Neural progenitor cell (in vitro differentiated cells): ENCODE data around the gene RAD51B. TPM values are rescaled to one million over a fixed set of nuclear protein-coding genes. Genes with fewer than 3 reads are reported as not detected.

Source experiments
- DNase-seq: peaks from one replicate; pipeline ENCODE4 v3.0.0-alpha.2; 2016; ENCODE audit warnings: low spot score
- H2AFZ ChIP-seq: fragments of 200-600 bp; sonication (generic); replicated peaks from 2 replicates; pipeline ENCODE4 v1.6.1; 2016; ENCODE audit warnings: antibody characterized with exemption
- H3F3A ChIP-seq: fragments of 200-600 bp; sonication (generic); 2 replicates; pipeline ENCODE4 v1.6.1; 2016; ENCODE audit warnings: antibody characterized with exemption, low read depth
- H3K27ac ChIP-seq: fragments of 200-600 bp; sonication (generic); 2 replicates; pipeline ENCODE4 v1.5.1; 2016; ENCODE audit warnings: mild to moderate bottlenecking
- H3K27me3 ChIP-seq: fragments of 200-600 bp; sonication (generic); 2 replicates; pipeline ENCODE4 v1.6.1; 2016; ENCODE audit warnings: mild to moderate bottlenecking, moderate library complexity
- H3K36me3 ChIP-seq: fragments of 200-600 bp; sonication (generic); 2 replicates; pipeline ENCODE4 v1.5.1; 2016
- H3K4me1 ChIP-seq: fragments of 200-600 bp; sonication (generic); 2 replicates; pipeline ENCODE4 v1.6.1; 2016; ENCODE audit warnings: mixed run types
- H3K4me2 ChIP-seq: fragments of 200-600 bp; sonication (generic); 2 replicates; pipeline ENCODE4 v1.6.1; 2016
- H3K4me3 ChIP-seq: fragments of 200-600 bp; sonication (generic); 2 replicates; pipeline ENCODE4 v1.5.1; 2016
- H3K79me2 ChIP-seq: fragments of 200-600 bp; sonication (generic); 2 replicates; pipeline ENCODE4 v1.6.1; 2016; ENCODE audit warnings: low read depth
- H3K9ac ChIP-seq: fragments of 200-600 bp; sonication (generic); 2 replicates; pipeline ENCODE4 v1.6.1; 2016
- H3K9me3 ChIP-seq: fragments of 200-600 bp; sonication (generic); 2 replicates; pipeline ENCODE4 v1.5.1; 2016; ENCODE audit warnings: low read depth
- H4K20me1 ChIP-seq: fragments of 200-600 bp; sonication (generic); 2 replicates; pipeline ENCODE4 v1.6.1; 2016; ENCODE audit warnings: low read depth
- H3K27ac Mint-ChIP-seq: 3 replicates; pipeline ENCODE4 v1.8.0; 2021; ENCODE audit warnings: mixed read lengths
- H3K27me3 Mint-ChIP-seq: 2 replicates; pipeline ENCODE4 v1.8.0; 2022; ENCODE audit warnings: low read depth, mild to moderate bottlenecking, inconsistent platforms, moderate library complexity, mixed read lengths; ENCODE audit not compliant: insufficient read depth
- H3K36me3 Mint-ChIP-seq: 3 replicates; pipeline ENCODE4 v1.8.0; 2021; ENCODE audit warnings: mixed read lengths
- H3K4me1 Mint-ChIP-seq: 3 replicates; pipeline ENCODE4 v1.8.0; 2021; ENCODE audit warnings: mixed read lengths
- H3K4me3 Mint-ChIP-seq: 3 replicates; pipeline ENCODE4 v1.8.0; 2021; ENCODE audit warnings: mild to moderate bottlenecking, moderate library complexity, mixed read lengths
- H3K9me3 Mint-ChIP-seq: 3 replicates; pipeline ENCODE4 v1.8.0; 2020; ENCODE audit warnings: mixed read lengths
- EZH2 ChIP-seq: fragments of 200-600 bp; sonication (generic); IDR thresholded peaks from 2 replicates; pipeline ENCODE4 v1.6.1; 2017; ENCODE audit warnings: antibody characterized with exemption, mild to moderate bottlenecking, moderate library complexity
- EZH2phosphoT487 ChIP-seq: fragments of 200-600 bp; sonication (generic); IDR thresholded peaks from 2 replicates; pipeline ENCODE4 v1.6.1; 2017; ENCODE audit warnings: antibody characterized with exemption
- total RNA-seq: library from RNA; depleted of rRNA; stranded (reverse); fragments of >200 nt; gene quantifications from 2 replicates; pipeline ENCODE4 v1.2.3, GENCODE V29; 2015; ENCODE audit warnings: low replicate concordance
- TF ChIP-seq, protein P1 (sequence below): fragments of 200-600 bp; sonication (generic); IDR thresholded peaks from 2 replicates; pipeline ENCODE4 v1.5.1; 2017; ENCODE audit warnings: antibody characterized with exemption, mild to moderate bottlenecking

The RAD51B gene
- total RNA-seq, 1 donor from 2014 or later = 50.5 TPM

DNA sequence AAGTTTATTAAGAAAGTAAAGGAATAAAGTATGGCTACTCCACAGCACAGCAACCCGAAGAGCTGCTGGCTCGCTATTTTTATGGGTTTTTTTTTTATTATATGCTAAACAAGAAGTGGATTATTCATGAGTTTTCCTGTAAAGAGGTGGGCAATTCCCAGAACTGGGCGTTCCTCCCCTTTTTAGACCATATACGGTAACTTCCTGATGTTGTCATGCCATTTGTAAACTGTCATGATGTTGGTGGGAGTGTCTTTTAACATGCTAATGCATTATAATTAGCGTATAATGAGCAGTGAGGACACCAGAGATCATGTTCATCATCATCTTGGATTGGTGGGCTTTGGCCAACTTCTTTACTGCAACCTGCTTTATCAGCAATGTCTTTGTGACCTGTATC, 600.8 kb downstream of the RAD51B start:
- H3K4me1 Mint-ChIP-seq = peaks cover 58% of the 10 kb centered on the region
- H3K4me1 ChIP-seq = peaks cover 28% of the 10 kb centered on the region
- TF ChIP-seq EZH2 = no peak
- TF ChIP-seq EZH2phosphoT487 = no peak
- TF ChIP-seq, protein P1, sequence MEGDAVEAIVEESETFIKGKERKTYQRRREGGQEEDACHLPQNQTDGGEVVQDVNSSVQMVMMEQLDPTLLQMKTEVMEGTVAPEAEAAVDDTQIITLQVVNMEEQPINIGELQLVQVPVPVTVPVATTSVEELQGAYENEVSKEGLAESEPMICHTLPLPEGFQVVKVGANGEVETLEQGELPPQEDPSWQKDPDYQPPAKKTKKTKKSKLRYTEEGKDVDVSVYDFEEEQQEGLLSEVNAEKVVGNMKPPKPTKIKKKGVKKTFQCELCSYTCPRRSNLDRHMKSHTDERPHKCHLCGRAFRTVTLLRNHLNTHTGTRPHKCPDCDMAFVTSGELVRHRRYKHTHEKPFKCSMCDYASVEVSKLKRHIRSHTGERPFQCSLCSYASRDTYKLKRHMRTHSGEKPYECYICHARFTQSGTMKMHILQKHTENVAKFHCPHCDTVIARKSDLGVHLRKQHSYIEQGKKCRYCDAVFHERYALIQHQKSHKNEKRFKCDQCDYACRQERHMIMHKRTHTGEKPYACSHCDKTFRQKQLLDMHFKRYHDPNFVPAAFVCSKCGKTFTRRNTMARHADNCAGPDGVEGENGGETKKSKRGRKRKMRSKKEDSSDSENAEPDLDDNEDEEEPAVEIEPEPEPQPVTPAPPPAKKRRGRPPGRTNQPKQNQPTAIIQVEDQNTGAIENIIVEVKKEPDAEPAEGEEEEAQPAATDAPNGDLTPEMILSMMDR = no peak
- H3K27ac ChIP-seq = no peak overlapping the region
- peaks cover 5% of the 10 kb centered on the region for H3F3A ChIP-seq
- no peak overlapping the region for H2AFZ ChIP-seq
- no peak overlapping the region for H3K9ac ChIP-seq
- no peak for DNase-seq
- H3K79me2 ChIP-seq = no peaks in the 10 kb centered on the region
- no peaks in the 10 kb centered on the region for H3K36me3 ChIP-seq
- H3K36me3 Mint-ChIP-seq = peaks cover 11% of the 10 kb centered on the region
- H3K9me3 ChIP-seq = no peaks in the 10 kb centered on the region
- no peaks in the 10 kb centered on the region for H3K27me3 ChIP-seq
- no peaks in the 10 kb centered on the region for H4K20me1 ChIP-seq
- no peak overlapping the region for H3K4me3 ChIP-seq
- no peak overlapping the region for H3K4me2 ChIP-seq
- H3K27me3 Mint-ChIP-seq = peaks cover 2% of the 10 kb centered on the region
- H3K4me3 Mint-ChIP-seq = no peak overlapping the region
- no peak overlapping the region for H3K27ac Mint-ChIP-seq
- H3K9me3 Mint-ChIP-seq = peaks cover 7% of the 10 kb centered on the region

DNA sequence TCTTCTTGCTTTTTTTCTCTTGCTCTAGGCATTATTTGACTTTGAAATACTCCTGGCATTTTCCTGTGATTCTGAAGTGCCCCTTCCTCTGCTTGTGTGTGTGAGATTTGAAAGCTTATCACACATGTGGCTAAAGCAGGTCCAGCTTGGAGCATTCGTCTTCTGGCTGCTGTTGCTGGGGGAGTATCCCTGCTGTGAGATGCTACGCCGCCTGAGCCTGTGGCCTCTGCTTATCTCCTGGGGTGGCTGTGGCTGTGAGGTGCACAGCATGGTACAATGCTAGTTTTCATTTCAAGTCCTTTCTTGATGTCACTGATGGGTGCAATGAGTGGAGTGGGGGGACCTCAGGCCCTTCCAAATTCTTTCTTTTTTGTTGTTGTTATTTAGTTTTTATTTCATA, 601.5 kb downstream of the RAD51B start:
- H3K4me3 ChIP-seq = no peak overlapping the region
- no peaks in the 10 kb centered on the region for H3K79me2 ChIP-seq
- H3K36me3 ChIP-seq = no peaks in the 10 kb centered on the region
- DNase-seq = no peak
- Mint-ChIP-seq H3K27me3 (no peaks in the 10 kb centered on the region), H3K27ac (peak overlapping the region; percentile 27), H3K9me3 (peaks cover 12% of the 10 kb centered on the region), H3K4me3 (no peak overlapping the region), H3K36me3 (peaks cover 11% of the 10 kb centered on the region), H3K4me1 (peaks cover 54% of the 10 kb centered on the region)
- H2AFZ ChIP-seq = no peak overlapping the region
- peaks cover 5% of the 10 kb centered on the region for H3F3A ChIP-seq
- TF ChIP-seq EZH2phosphoT487 (no peak), EZH2 (no peak)
- TF ChIP-seq, protein P1 = no peak
- H3K9ac ChIP-seq = no peak overlapping the region
- H3K4me1 ChIP-seq = peaks cover 27% of the 10 kb centered on the region
- peak overlapping the region; percentile 36 for H3K4me2 ChIP-seq
- H4K20me1 ChIP-seq = no peaks in the 10 kb centered on the region
- H3K9me3 ChIP-seq = no peaks in the 10 kb centered on the region
- H3K27me3 ChIP-seq = no peaks in the 10 kb centered on the region
- H3K27ac ChIP-seq = no peak overlapping the region

DNA sequence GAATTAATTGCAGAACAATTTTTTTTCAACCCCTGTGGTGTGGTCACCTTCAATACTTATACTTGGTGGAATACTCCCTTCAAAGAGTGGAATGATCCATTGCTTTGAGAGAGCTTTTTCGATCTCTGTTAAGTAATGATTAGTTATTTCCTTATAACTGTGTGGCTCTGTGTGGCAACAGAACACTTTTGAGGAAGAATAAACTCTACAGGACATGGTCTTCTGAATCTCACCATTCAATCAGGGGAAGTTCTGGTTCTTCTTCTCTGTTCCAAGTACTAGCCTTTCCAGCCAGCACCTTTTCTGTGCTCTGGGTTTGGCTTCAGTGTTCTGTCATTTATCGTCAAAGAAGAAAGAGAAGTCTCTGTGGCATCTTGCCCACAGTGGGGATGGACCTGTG, 604.1 kb downstream of the RAD51B start:
- H3K4me1 Mint-ChIP-seq = peaks cover 46% of the 10 kb centered on the region
- H3K36me3 ChIP-seq = no peaks in the 10 kb centered on the region
- H3K79me2 ChIP-seq = no peaks in the 10 kb centered on the region
- no peaks in the 10 kb centered on the region for H3K27me3 Mint-ChIP-seq
- H3F3A ChIP-seq = peaks cover 5% of the 10 kb centered on the region
- no peak overlapping the region for H3K4me3 ChIP-seq
- H3K4me1 ChIP-seq = peaks cover 21% of the 10 kb centered on the region
- no peak overlapping the region for H3K4me2 ChIP-seq
- H3K27ac ChIP-seq = no peak overlapping the region
- DNase-seq = no peak
- peaks cover 23% of the 10 kb centered on the region for H3K9me3 Mint-ChIP-seq
- no peaks in the 10 kb centered on the region for H3K27me3 ChIP-seq
- TF ChIP-seq, protein P1 = no peak
- TF ChIP-seq EZH2 = no peak
- H3K9ac ChIP-seq = no peak overlapping the region
- H4K20me1 ChIP-seq = no peaks in the 10 kb centered on the region
- no peak overlapping the region for H3K4me3 Mint-ChIP-seq
- no peaks in the 10 kb centered on the region for H3K9me3 ChIP-seq
- no peak overlapping the region for H3K27ac Mint-ChIP-seq
- H2AFZ ChIP-seq = no peak overlapping the region
- H3K36me3 Mint-ChIP-seq = peaks cover 10% of the 10 kb centered on the region
